ENCODE measurements around the gene ZNF280A.

Gene ZNF280A

GRCh38 chr22:22465782-22466181, 54.3 kb downstream of the ZNF280A start:
- DNase-seq = no peak

- no peak for DNase-seq
Observed at GRCh38 chr22:22465094-22465602, 54.9 kb downstream of the ZNF280A start.

DNA sequence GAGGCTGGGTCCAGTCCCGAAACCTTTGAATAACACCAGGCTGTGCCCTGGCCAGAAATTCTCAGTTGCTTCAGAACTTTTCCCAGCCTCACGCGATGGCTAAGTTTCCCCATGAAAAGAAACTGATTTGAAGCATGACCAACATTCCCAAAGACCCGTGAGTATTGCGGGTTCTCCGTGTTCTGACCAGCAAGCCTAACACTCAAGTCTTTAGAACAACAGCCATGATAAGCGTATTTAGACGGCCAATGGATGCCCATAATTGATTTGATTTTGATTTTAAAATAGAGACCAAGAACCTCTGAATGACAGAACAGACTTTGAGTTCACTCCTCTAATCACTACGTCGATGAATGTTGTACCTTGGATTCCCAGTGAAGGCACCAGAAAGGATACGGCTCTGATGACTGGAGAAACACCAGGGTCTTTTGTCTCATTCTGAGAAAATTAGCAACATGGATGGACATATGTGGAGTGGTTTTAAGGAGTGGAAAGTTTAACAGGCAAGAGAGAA, 55.5 kb downstream of the ZNF280A start:
- DNase-seq = no peak

DNA sequence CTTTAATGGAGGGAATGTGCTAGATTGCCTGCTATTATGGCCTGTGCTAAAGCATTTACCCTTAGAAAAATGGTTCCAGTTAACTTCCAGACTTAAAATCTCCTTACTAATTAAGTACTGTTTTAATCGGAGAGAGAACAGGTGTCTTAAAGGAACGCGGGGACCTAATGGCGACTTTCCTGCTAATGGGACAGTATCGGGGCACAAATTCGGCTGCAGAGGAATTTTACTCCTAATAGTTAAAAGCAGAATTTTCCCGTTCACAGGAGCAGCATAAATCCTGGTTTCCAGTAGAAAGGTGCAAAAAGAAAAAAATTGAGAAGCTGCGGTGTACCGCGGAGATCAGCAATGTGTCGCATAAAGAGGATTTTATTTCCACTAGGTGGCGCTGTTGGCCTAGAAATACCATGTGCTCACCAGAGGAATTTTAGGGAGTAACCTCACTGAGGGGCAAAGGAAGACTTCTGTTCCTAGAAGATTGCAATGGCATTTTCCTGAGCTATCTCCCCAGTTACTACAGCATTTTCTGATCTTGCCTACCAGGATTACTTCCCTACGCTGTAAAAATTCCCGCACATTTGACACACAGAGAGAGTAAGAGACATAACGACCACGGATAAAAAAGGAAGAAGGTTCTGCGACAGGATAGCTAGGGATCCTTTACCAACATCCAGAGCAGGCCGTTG, 56.1 kb downstream of the ZNF280A start:
- peak; percentile 26 for DNase-seq

Measured in effector CD8-positive, alpha-beta T cell (primary cell).